ELF-1 (cell line): ENCODE measurements around the gene ITGAE.
"Not testable (repeated sequence)": the region's sequence is repeated elsewhere in the genome, so short reads cannot be mapped to it uniquely, and the experiment has no call there.

Source experiments
- DNase-seq: peaks from one replicate; pipeline ENCODE4 v3.0.0-alpha.2; 2016; ENCODE audit warnings: low read depth, low spot score

Gene ITGAE

DNA sequence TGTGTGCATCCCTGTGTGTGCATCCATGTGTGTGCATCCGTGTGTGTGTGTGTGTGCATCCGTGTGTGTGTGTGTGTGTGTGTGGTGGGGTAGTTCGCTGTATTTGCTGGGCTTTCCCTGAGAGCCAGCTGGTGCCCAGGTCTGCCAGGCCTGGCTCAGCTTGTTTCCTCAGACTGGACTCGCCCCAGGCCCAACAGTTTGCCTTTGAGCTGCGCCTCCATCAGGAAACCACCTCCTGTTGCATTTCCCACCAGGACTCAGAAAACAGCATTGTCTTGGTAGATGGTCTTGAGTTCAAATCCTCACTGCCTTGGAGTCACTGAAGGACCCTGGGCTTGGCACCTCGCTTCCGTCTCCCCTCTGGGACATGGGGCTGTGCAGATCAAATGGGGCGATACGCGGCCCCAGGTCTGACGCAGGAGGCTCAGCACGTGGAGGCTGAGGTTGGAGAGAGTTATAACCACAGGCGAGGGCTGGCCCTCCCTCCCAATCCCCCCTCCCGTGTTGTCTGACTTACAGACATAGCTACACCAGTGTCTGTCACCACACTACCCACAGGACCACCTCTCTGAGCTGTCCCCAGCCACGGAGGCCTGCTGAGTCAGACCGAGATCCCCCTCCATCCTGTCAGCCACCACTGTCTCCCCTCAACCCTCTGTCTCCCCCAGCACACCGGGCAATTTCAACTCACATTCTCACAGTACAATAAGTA, 4.7 kb downstream of the ITGAE start:
- DNase-seq, result no peak

GRCh38 chr17:3795390-3796102, 5.4 kb downstream of the ITGAE start:
- DNase-seq, result no peak

- DNase-seq, result peak; percentile 54
Observed at GRCh38 chr17:3794557-3795389, 6.2 kb downstream of the ITGAE start.

GRCh38 chr17:3794152-3794551, 6.8 kb downstream of the ITGAE start:
- DNase-seq, result not testable (repeated sequence)

DNA sequence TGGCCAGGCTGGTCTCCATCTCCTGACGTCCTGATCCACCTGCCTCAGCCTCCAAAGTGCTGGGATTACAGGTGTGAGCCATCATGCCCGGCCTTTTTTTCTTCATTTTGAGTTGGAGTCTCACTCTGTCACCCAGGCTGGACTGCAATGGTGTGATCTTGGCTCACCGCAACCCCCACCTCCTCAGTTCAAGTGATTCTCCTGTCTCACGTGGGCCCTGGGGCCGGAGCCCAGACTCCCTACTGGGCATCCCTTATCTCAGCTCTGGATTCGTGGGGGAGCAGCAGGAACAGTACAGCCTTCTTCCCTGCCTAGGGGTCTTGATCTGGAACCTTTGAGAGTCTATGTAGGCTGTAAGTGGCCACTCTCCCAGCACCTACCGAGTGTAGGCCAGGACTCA, 7.7 kb downstream of the ITGAE start:
- not testable (repeated sequence) for DNase-seq

DNA sequence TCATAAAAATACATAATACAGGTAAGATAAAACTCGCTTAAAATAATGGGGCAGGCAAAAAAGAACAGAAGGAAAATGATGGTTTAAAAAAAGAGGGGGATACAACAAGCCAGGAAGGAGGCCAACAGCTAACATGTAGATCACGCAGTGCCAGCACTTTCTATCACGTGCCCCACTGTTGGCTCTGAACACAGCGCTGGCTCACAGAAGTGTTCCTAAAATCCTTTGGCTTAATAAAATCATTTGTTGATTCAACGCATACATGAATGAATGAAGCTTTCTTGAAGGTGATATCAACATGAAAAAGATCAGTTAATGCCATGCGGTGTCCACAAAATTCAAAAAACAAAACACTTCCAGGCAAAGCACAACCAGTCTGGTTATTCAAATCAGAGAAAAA, 8.5 kb downstream of the ITGAE start:
- no peak for DNase-seq

- no peak for DNase-seq
Observed at GRCh38 chr17:3788200-3788599, 12.8 kb downstream of the ITGAE start.

- not testable (repeated sequence) for DNase-seq
Observed at GRCh38 chr17:3785323-3785722, 15.7 kb downstream of the ITGAE start.

- DNase-seq, result no peak
Observed at GRCh38 chr17:3782751-3783150, 18.2 kb downstream of the ITGAE start.

DNA sequence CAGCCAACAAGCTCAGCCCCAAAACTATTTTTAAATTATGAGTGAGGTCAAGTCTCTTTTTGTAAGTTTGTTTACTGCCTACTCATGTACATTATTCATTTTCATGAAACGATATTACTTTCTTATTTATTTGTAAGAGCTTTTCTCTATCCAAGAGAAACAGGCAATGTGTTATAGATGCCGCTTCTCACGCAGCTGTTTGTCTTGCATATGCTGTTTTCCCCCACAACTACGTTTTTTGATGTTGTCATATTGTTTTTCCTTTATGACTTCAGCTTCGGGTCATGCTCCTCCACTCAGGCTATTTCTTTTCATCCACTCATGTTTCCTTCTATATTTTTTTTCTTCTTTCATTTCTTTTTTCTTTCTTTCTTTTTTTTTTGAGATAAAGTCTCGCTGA, 20.0 kb downstream of the ITGAE start:
- DNase-seq, result no peak

DNA sequence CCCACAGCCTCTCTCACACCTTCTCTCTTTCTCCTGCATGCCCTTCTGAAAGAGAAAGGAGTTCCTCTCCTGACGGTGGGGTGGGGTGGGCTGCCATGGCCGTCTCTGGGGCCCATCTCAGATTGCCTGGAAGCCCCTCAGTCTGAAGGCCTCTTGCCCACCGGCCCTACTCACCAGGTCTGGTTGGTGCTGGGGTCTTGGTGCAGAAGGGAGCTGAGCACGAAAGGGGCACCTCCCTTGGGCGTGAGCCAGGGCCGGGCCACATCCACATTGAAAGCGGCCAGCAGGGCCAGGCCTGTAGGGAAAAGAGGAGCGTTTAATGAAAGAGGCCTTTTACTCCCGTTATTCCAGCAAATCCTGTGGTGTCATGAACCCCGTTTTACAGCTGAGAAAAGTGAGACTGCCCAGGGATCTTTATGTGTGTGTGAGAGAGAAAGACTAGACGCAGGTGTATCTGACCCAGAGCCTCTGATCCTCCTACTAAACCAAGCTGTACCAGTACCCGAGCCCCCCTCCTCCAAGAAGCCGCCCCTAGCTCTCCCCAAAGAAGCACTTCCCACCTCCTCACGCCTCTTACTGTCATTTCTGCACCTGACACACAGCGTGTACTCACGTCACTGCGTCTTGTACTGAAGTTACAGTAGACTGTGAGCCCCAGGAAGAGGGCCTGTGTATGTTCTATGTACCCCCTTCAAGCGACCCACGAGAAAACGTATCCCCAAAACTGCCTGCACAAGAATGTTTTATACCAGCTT, 23.4 kb downstream of the ITGAE start:
- DNase-seq, result no peak

- no peak for DNase-seq
Observed at GRCh38 chr17:3773966-3774365, 27.0 kb downstream of the ITGAE start.

DNA sequence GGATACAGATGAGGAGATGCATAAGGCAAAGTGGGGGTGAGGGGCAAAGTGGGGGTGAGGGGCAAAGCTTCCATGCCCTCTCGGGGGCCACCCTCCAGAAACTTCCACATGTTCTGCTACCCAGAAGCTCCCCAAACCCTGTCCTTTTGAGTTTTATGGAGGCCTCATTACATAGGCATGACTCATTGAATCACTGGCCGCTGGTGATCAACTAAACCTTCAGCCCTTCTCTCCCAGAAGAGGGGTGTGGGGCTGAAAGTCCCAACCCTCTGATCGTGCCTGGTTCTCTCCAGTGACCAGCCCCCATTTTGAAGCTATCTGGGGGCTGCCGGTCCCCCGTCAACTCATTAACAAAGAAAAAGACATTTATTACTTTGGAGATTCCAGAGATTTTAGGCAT, 27.5 kb downstream of the ITGAE start:
- no peak for DNase-seq

DNA sequence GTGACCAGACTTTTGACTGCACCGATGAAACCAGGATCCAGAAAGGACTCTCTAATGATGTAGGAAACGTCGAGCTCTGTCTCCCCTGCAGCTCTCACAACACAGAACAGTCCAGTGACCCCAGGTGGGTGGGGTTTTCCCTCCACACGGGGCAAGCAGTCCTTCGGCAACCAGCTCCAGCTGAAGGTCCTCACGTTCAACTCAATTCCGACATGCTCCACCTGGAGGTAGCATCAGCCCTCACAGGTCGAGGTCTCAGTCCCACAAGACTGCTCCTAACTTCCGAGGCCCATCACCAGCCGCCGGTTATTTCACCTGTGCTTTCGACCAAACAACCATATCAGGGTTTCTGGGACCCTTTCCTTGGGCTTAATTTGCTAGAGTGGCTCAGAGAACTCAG, 28.2 kb downstream of the ITGAE start:
- peak; percentile 56 for DNase-seq

DNA sequence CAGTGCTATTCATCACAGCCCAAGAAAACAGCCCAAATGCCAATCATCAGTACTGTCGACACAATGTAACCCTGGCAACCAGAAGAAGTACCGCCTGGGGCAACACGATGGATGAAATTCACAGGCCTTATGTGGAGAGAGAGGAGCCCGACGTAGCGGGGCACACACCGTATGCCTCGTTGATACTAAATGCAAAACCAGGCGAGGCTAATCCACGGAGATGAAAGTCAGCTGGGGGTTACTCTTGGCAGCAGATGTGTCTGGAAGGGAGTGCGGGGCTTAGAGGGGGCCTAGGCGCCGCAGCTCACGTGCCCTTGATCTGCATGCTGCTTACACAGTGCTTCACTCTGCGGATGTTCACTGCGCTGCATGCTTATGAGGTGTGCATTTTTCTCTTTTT, 29.8 kb downstream of the ITGAE start:
- no peak for DNase-seq

DNA sequence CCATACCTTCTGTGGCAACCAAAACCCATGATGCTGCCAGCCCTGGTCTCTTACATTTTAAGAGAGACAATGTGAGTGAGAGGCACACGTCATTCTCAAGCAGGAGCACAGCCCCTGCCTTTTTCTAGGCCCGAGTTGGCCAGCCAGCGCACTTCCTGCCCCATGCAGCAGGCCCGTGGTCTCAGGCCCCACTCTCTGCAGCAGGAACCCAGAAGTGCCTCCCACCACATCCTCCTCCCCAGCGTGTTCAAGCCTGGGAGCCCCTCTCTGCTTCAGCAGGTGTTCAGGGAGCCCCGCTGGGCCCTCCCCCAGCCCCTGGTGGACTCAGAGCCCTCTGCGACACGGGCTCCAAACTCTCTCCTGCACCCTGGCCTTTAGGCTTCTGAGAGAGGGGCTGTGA, 30.5 kb downstream of the ITGAE start:
- no peak for DNase-seq

- DNase-seq, result no peak
Observed at GRCh38 chr17:3768769-3769168, 32.2 kb downstream of the ITGAE start.

DNA sequence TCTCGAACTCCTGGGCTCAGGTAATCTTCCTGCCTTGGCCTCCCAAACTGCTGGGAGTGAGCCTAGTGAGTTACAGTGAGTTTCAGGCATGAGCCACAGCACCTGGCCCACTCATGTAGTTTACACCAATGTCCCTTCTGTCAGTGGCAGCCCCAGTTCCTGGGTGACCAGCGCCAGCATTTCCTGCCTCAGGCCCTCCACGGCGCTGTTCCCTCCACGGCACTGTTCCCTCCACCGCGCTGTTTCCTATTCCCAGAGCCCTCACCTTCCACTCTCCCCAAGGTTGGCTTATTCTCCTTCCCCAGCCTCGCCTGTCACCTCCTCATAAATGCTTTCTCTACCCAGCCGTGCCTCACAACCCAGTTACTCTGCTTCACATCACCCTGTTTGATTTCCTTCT, 32.6 kb downstream of the ITGAE start:
- no peak for DNase-seq

DNA sequence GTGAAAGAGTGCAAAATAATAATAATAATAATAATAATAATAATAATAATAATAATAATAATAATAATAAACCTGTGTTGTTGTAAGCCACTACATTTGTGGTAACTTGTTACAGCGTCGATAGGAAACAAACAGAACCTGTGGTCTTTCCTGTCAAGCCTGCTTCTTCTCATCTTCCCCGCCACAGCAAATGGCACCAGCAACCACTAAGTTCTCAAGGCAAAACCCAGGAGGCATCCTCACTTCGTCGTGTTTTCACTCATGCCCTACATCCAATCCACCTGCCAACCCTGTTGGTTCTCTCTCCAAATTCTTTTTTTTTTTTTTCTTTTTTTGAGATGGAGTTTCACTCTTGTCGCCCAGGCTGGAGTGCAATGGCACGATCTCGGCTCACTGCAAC, 34.2 kb downstream of the ITGAE start:
- DNase-seq, result no peak

GRCh38 chr17:3765981-3766380, 35.0 kb downstream of the ITGAE start:
- DNase-seq, result no peak

GRCh38 chr17:3763777-3764170, 37.2 kb downstream of the ITGAE start:
- no peak for DNase-seq
